NCI-H524 treated with DMSO at 0.1 percent for 48 hours (cell line): Measurements from ENCODE around the gene STK36.

ENCODE experiments used
- DNase-seq: peaks from one replicate; lab custom pipeline; 2025; lab: John Stamatoyannopoulos, UW

The STK36 gene

DNA sequence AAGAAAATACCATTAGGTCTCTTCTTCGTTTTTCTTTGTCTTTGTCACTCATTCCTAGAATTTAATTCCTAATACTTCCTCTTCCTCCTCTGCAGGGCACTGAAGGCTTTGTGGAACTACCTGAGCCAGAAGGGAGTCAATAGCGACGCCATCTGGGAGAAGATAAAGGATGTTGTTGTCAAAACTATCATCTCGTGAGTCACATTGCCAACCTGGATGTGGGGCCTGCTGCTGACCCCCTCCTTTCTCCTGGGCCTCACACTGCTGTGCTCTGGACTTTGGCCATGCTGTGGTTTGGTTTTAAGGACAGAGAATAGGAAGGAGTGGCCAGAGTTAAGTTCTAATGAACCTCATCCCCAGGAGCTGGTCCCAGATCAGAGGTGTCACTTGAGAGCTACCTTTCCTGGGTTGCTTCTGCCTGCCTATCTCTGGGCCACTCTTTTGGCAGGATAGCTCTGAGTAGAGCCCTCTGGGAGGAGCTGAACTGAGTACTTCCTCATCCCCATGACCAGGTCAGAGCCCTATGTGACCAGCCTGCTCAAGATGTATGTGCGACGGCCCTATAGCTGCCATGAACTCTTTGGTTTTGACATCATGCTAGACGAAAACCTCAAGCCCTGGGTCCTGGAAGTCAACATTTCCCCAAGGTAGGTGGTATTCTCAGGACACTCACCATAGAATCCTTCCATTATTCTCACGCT lies 77.0 kb downstream of the STK36 start:
- DNase-seq = no peak
